ENCODE measurements around the gene SIL1.
"Not testable (repeated sequence)": the region's sequence is repeated elsewhere in the genome, so short reads cannot be mapped to it uniquely, and the experiment has no call there.

Gene SIL1

GRCh38 chr5:138935466-138935865, 262.7 kb downstream of the SIL1 start:
- no peak for DNase-seq

DNA sequence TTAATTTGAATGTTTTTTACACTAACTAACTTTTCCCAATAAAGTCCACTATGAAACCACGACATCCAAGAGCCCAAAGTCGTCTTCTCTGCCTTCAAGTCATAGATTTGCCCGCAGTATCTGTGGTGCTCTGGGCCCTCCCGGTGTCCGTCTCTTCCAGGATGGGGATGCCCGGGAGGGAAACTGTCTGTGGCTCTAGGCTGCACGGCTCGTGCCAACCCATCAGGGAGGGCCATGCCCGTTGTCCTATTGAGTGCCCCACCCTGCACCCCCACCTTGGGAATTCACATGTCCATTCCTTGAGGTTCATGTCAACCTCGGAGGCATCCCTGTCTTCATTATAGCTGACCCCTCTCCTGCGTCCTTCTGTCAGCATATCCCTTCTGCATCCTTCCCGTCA, 263.2 kb downstream of the SIL1 start:
- DNase-seq, result no peak

- DNase-seq, result no peak
Measured at GRCh38 chr5:138933522-138934290, 264.5 kb downstream of the SIL1 start.

DNA sequence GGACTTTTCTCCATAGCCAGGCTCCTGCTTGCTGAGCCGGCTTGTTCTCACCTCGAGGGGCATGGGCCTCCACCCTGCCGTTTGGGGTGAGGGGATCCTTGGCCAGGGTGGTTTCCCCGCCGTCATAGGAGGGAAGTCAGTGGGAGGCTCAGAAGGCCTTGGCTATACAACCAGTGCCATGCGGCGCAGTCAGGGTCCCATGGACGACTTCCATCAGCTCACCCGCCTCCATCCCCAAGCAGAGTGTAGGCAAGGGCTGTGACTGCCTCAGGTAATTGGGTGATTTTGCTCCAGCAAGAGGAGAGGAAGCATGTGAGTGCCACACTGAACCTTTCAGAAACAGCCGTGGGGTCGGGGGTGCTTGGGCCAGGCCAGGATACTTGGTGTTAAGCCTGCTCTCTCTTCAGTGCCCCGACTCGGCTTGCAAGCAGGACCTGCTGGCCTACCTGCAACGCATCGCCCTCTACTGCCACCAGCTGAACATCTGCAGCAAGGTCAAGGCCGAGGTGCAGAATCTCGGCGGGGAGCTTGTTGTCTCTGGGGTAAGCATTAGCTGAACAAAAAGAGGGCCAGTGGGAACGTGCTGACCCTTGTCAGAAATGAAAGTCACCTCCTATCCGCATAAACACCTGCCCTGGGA, 265.9 kb downstream of the SIL1 start:
- DNase-seq, result no peak

- DNase-seq, result no peak
Measured at GRCh38 chr5:138930371-138931097, 267.6 kb downstream of the SIL1 start.

GRCh38 chr5:138929571-138929955, 268.6 kb downstream of the SIL1 start:
- DNase-seq, result no peak

DNA sequence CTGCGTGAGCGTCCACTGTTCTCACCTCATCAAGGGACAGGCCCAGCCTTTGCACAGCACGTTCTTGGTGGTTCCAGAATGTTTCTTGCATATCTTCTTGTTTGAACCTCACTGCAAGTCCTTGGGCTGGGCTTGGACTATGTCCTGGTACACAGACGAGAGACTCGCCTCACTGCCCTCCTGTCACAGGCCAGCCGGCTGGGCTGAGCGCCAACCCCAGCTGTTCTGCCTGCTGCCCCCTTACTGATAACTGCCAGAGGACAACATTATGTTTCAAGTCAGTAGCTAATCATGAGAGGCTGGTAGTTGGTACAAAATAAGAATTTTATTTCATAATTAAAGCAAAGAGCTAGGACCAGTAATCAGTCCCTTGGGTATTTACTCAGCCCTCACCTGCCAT, 270.2 kb downstream of the SIL1 start:
- DNase-seq, result no peak

GRCh38 chr5:138927544-138927943, 270.6 kb downstream of the SIL1 start:
- DNase-seq, result no peak

DNA sequence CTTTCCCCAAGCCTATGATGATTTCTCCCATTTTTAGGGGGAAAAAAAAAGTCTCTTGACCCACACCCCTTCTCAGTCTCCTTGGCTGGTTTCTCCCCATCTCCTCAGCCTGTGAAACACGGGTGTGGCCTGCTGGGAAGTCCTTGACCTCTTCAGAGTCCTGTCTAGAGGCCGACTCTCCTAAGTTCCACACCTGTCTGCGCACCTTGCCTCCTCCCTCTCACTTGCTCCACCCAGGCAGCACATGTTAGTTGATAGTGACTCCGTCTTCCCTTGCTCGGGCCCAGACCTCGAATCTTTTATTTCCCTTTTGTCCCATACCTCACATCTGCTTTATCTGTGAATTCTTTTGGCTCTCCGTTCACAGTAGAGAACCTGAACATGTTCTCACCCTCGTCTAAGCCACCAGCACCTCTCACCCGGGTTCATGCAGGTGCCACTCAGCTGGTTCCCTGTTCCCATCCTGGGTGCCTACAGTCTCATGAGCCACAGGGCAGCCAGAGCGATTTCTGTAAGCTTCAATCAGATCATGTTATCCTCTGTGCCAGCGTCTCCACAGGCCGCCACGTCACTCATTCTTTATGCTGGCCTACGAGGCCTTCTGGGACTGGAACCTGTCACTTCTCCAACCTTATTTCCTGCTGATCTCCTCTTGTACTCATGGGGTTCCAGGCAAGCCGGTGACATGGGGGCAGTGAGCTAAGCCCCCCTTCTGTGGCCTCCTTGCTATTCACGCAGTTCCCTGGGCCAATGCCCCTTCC, 271.3 kb downstream of the SIL1 start:
- no peak for DNase-seq

- DNase-seq, result no peak
Measured at GRCh38 chr5:138926257-138926656, 271.9 kb downstream of the SIL1 start.

GRCh38 chr5:138925090-138925635, 273.0 kb downstream of the SIL1 start:
- no peak for DNase-seq

GRCh38 chr5:138922494-138922893, 275.7 kb downstream of the SIL1 start:
- no peak for DNase-seq

DNA sequence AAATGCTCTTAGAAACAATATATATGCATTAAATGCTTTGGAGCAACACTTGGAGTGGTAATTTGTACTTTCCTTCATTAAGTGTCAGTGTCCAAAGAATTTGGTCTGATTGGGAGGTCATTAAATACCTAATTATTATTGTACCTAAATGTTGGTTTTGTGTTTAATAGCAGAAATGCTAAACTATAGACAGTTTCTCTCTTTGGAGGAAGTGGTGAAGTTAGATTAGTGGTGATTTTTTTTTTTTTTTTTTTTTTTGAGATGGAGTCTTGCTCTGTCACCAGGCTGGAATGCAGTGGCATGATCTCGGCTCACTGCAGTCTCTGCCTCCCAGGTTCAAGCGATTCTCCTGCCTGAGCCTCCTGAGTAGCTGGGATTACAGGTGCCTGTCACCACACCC, 276.8 kb downstream of the SIL1 start:
- DNase-seq, result not testable (repeated sequence)

GRCh38 chr5:138920181-138920580, 278.0 kb downstream of the SIL1 start:
- DNase-seq, result no peak

DNA sequence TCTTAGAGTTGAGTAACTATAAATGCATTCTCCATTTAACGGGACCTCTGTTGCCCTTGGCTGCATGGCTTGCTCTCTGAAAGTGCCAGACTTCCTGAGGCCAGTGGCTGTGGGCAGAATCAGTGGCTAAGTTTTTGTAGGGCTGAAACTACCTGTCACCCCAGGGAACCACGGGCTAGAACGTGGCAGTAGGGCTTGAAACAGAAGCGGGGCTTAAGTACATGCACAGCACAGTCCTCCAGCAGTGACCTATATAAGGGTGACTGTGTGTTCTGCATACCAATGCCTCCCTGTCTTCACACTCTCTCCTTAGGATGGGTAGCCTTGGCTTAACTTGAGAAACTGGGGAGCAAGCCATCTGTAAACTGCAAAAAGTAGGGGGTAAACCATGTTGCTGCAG, 279.5 kb downstream of the SIL1 start:
- no peak for DNase-seq

GRCh38 chr5:138914338-138914737, 283.8 kb downstream of the SIL1 start:
- DNase-seq, result no peak

- DNase-seq, result no peak
Measured at GRCh38 chr5:138913773-138914172, 284.4 kb downstream of the SIL1 start.

DNA sequence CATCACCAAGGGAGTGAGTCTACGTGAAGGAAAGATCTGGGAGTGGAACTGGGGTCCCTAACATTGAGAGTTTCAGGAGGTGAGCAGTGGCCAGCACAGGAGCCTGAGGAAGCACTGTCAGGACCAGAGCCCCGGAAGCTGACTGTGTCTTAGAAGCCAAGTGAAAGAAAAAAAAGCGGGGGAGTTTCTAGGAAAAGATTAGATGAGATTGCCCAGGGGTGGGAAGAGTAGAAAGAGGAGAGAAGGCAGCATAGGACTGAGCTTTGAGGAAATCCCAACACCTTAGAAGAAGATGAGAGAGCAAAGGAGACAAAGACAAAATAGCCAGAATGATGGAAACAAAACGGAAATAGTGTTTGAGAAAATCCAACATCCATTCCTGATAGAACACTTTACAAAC, 286.1 kb downstream of the SIL1 start:
- no peak for DNase-seq

DNA sequence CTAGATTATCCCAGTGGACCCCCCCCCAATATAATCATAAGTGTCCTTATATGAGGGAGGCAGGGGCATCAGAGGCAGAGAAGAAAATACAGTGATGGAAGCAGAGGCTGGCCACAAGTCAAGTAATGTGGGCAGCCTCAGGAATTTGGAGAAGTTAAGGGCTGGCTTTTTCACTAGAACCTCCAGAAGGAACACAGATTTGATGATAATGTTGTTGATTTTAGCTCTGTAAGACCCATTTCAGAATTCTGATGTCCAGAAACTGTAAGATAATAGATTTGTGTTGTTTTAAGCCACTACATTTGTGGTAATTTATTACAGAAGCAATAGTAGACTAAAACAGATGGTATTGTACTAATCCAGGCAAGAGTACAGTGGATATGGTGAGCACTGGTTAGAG, 286.7 kb downstream of the SIL1 start:
- no peak for DNase-seq

GRCh38 chr5:138910546-138911185, 287.5 kb downstream of the SIL1 start:
- no peak for DNase-seq

DNA sequence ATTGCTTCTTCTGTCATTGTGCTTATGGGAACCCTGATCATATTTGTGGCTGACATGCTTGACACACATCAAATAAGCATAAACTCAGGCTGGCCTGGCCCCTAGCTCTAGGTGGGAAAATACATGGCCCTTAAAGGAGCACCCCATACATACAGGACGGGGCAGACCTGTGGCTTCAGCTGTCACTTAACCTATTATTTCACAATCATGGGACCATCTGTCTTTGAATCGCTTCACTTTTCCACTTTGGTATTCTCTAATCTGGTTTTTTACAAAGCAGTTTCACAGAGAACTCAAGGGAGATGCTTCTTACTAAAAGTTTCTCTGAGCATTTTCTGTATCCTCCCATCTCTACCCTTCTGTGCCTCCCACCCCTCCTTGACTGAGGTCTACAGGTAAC, 288.4 kb downstream of the SIL1 start:
- no peak for DNase-seq

- DNase-seq, result no peak
Measured at GRCh38 chr5:138905541-138905940, 292.6 kb downstream of the SIL1 start.
